GM13977 (cell line): ENCODE results near the gene OR9Q1.

ENCODE experiments used
- DNase-seq: peaks from one replicate; pipeline ENCODE4 v3.0.0; 2012; ENCODE audit warnings: low spot score
- CTCF ChIP-seq: IDR thresholded peaks from 2 replicates; pipeline ENCODE4 v1.5.1; 2012; ENCODE audit warnings: mild to moderate bottlenecking, control low read depth; ENCODE audit not compliant: insufficient read depth; ENCODE audit errors: extremely low read depth, missing control alignments
- in situ Hi-C: fragments of 300-500 bp; cut with MboI; formaldehyde crosslinking; loops from one replicate; pipeline ENCODE4 v1.12.0; 2022; ENCODE audit warnings: low sequenced_read_pairs, low pct_unique_long_range_greater_than_20kb, mixed read lengths, inconsistent platforms; ENCODE audit not compliant: unreplicated experiment

The OR9Q1 gene

GRCh38 chr11:58142761-58143160 lies 119.1 kb downstream of the OR9Q1 start:
- in situ Hi-C loops, result no loop called here
- no peak for TF ChIP-seq CTCF
- no peak for DNase-seq

- TF ChIP-seq CTCF, result no peak
- in situ Hi-C loops, result no loop called here
- DNase-seq, result no peak
These were observed 129.1 kb downstream of the OR9Q1 start for GRCh38 chr11:58152781-58153180.

GRCh38 chr11:58164389-58164788 lies 140.7 kb downstream of the OR9Q1 start:
- in situ Hi-C loops, result no loop called here
- no peak for DNase-seq
- TF ChIP-seq CTCF, result no peak

GRCh38 chr11:58164990-58165389 lies 141.3 kb downstream of the OR9Q1 start:
- DNase-seq, result no peak
- TF ChIP-seq CTCF, result no peak
- in situ Hi-C loops, result no loop called here

- no peak for DNase-seq
These were observed 141.9 kb downstream of the OR9Q1 start for GRCh38 chr11:58165504-58166106.

GRCh38 chr11:58177409-58178054 lies 153.9 kb downstream of the OR9Q1 start:
- no peak for TF ChIP-seq CTCF
- in situ Hi-C loops, result no loop called here
- no peak for DNase-seq

More at GRCh38 chr11:58165504-58166106, 141.9 kb downstream of the OR9Q1 start:
- in situ Hi-C loops, result no loop called here
- no peak for TF ChIP-seq CTCF
